ENCODE data around the gene EFCC1. TPM values are rescaled to one million over a fixed set of nuclear protein-coding genes. Genes with fewer than 3 reads are reported as not detected.

EFCC1 gene
- total and polyA plus RNA-seq, 2 of the 13 experiments (the other 11 are each of a cell fraction or from before 2014, with no cell fraction given), result not detected

DNA sequence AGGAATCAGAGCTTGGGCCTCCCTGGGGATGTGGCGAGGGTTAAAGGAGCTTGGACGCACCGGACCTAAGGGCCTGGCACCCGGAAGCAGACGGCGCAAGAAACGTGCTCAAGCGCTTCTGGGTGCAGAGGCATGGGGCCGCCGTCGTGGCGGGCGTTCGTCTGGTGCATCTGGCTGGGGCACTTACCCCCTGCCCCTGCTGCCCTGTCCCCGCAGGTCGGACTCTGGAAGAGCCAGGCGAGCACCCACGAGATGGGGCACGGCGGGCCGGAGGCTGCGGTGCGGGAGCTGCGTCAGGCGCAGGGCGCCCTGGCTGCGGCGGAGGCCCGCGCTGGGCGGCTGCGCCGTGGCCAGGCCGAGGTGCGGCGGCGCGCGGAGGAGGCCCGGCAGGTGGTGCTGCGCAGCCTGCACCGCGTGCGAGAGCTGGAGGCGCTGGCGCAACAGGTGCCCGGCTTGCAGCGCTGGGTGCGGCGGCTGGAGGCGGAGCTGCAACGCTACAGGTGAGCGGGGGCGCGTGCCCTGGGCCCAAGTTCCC, 2.5 kb downstream of the EFCC1 start (continued):
- TF ChIP-seq, protein P1, sequence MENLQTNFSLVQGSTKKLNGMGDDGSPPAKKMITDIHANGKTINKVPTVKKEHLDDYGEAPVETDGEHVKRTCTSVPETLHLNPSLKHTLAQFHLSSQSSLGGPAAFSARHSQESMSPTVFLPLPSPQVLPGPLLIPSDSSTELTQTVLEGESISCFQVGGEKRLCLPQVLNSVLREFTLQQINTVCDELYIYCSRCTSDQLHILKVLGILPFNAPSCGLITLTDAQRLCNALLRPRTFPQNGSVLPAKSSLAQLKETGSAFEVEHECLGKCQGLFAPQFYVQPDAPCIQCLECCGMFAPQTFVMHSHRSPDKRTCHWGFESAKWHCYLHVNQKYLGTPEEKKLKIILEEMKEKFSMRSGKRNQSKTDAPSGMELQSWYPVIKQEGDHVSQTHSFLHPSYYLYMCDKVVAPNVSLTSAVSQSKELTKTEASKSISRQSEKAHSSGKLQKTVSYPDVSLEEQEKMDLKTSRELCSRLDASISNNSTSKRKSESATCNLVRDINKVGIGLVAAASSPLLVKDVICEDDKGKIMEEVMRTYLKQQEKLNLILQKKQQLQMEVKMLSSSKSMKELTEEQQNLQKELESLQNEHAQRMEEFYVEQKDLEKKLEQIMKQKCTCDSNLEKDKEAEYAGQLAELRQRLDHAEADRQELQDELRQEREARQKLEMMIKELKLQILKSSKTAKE (CRISPR knock-in tag; IDR thresholded peaks at IDR 0.05; ENCODE audit: borderline replicate concordance), result no peak
- TF ChIP-seq POLR2A (IDR thresholded peaks at IDR 0.05; ENCODE audit: insufficient read depth in 1 of 2, low read depth in 2 of 2, low read length in 2 of 2), result no peak
- peak; percentile 13; the same call in 1 of the 2 replicates for TF ChIP-seq SALL1 (CRISPR knock-in tag; IDR thresholded peaks at IDR 0.05)
- TF ChIP-seq ASH2L (IDR thresholded peaks at IDR 0.05; ENCODE audit: insufficient read length, low read depth, low read length), result no peak
- no peak for TF ChIP-seq RARA (CRISPR knock-in tag; IDR thresholded peaks at IDR 0.05)
- TF ChIP-seq, protein P2, sequence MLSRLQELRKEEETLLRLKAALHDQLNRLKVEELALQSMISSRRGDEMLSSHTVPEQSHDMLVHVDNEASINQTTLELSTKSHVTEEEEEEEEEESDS (CRISPR knock-in tag; IDR thresholded peaks at IDR 0.05; ENCODE audit: borderline replicate concordance), result no peak
- TF ChIP-seq, protein P3, sequence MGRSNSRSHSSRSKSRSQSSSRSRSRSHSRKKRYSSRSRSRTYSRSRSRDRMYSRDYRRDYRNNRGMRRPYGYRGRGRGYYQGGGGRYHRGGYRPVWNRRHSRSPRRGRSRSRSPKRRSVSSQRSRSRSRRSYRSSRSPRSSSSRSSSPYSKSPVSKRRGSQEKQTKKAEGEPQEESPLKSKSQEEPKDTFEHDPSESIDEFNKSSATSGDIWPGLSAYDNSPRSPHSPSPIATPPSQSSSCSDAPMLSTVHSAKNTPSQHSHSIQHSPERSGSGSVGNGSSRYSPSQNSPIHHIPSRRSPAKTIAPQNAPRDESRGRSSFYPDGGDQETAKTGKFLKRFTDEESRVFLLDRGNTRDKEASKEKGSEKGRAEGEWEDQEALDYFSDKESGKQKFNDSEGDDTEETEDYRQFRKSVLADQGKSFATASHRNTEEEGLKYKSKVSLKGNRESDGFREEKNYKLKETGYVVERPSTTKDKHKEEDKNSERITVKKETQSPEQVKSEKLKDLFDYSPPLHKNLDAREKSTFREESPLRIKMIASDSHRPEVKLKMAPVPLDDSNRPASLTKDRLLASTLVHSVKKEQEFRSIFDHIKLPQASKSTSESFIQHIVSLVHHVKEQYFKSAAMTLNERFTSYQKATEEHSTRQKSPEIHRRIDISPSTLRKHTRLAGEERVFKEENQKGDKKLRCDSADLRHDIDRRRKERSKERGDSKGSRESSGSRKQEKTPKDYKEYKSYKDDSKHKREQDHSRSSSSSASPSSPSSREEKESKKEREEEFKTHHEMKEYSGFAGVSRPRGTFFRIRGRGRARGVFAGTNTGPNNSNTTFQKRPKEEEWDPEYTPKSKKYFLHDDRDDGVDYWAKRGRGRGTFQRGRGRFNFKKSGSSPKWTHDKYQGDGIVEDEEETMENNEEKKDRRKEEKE (IDR thresholded peaks at IDR 0.05), result no peak
- no peak for TF ChIP-seq HNF4A (CRISPR knock-in tag; IDR thresholded peaks at IDR 0.05)
- peak; percentile 99 for TF ChIP-seq MYPOP (CRISPR knock-in tag; IDR thresholded peaks at IDR 0.05)
- TF ChIP-seq, protein P4, sequence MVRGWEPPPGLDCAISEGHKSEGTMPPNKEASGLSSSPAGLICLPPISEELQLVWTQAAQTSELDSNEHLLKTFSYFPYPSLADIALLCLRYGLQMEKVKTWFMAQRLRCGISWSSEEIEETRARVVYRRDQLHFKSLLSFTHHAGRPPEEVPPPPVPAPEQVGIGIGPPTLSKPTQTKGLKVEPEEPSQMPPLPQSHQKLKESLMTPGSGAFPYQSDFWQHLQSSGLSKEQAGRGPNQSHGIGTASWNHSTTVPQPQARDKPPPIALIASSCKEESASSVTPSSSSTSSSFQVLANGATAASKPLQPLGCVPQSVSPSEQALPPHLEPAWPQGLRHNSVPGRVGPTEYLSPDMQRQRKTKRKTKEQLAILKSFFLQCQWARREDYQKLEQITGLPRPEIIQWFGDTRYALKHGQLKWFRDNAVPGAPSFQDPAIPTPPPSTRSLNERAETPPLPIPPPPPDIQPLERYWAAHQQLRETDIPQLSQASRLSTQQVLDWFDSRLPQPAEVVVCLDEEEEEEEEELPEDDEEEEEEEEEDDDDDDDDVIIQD (CRISPR knock-in tag; IDR thresholded peaks at IDR 0.05; ENCODE audit: low read depth), result no peak
- no peak for TF ChIP-seq TGIF2 (CRISPR knock-in tag; IDR thresholded peaks at IDR 0.05)
- no peak for TF ChIP-seq ZNF616 (CRISPR knock-in tag; IDR thresholded peaks at IDR 0.05; ENCODE audit: low read depth)
- no peak for TF ChIP-seq ZNF737 (CRISPR knock-in tag; IDR thresholded peaks at IDR 0.05; ENCODE audit: borderline replicate concordance)
- TF ChIP-seq MEIS2 (CRISPR knock-in tag; IDR thresholded peaks at IDR 0.05), result 0 out of 2 replicates have a peak, but pooled peaks have one; percentile 74
- no peak for TF ChIP-seq TAF1 (CRISPR knock-in tag; IDR thresholded peaks at IDR 0.05)
- no peak for TF ChIP-seq ZNF7 (CRISPR knock-in tag; IDR thresholded peaks at IDR 0.05)
- TF ChIP-seq ZSCAN29 (CRISPR knock-in tag; conservative IDR thresholded peaks at IDR 0.05), result no peak
- no peak for TF ChIP-seq PLRG1 (conservative IDR thresholded peaks at IDR 0.05)
- no peak for TF ChIP-seq ZMAT3 (CRISPR knock-in tag; conservative IDR thresholded peaks at IDR 0.05)
- TF ChIP-seq, protein P5, sequence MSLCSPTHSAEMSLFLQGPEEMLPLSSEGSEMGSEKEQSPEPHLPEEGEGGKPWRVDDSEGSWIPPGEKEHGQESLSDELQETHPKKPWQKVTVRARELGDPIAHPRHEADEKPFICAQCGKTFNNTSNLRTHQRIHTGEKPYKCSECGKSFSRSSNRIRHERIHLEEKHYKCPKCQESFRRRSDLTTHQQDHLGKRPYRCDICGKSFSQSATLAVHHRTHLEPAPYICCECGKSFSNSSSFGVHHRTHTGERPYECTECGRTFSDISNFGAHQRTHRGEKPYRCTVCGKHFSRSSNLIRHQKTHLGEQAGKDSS (CRISPR knock-in tag; IDR thresholded peaks at IDR 0.05; ENCODE audit: borderline replicate concordance, low read depth), result no peak
- no peak for TF ChIP-seq ISX (CRISPR knock-in tag; conservative IDR thresholded peaks at IDR 0.05)
- TF ChIP-seq, protein P6, sequence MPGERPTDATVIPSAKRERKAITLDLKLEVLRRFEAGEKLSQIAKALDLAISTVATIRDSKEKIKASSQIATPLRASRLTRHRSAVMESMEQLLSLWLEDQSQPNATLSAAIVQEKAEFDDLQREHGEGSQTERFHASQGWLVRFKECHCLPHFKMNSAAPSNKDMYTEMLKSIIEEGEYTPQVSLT (CRISPR knock-in tag; IDR thresholded peaks at IDR 0.05; ENCODE audit: borderline replicate concordance, low read depth), result no peak
- TF ChIP-seq ZNF766 (CRISPR knock-in tag; IDR thresholded peaks at IDR 0.05; ENCODE audit: borderline replicate concordance), result no peak

All from HepG2 (cell line).